Stimulated activated CD8-positive, alpha-beta memory T cell treated with anti-CD3 and anti-CD28 coated beads, Interleukin-2, amount 100 ng/mL, for 48 hours (primary cell): Measurements from ENCODE around the gene CORO2B.

ENCODE experiments used
- DNase-seq, 2 donors: peaks; one replicate each; pipeline ENCODE4 v3.0.0-alpha.2; 2020; ENCODE audit warnings: low read depth in 2 of 2

CORO2B gene

DNA sequence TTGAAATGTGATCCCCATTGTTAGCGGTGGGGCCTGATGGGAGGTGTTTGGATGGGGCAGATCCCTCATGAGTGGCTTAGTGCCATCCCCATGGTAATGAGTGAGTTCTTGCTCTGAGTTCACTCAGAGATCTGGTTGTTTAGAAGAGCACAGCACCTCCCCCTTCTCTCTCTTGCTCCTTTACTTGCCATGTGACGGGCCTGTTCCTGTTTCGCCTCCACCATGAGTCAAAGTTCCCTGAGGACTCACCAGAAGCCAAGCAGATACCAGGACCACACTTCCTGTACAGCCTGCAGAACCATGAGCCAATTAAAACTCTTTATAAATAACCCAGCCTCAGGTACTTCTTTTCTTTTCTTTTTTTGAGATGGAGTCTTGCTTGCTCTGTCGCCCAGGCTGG is 195.3 kb downstream of the CORO2B start:
- DNase-seq = no peak

GRCh38 chr15:68774521-68775235 is 195.9 kb downstream of the CORO2B start:
- no peak for DNase-seq

DNA sequence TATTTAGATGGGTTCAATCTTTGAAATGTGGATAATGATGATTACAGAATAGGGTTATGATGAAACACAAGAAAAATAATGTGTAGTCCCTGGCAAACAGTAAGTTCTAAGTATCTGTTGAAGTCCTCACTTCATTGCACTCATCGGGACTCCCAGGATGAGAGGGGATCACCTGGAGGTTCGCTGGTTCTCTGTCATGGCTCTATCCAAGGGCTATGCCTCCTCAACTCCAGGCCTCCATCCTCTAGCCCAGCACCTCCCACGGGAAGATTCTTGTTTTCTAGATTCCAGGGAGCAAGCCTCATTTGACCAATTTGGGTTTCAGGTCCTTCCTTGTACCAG is 196.4 kb downstream of the CORO2B start:
- DNase-seq = no peak

GRCh38 chr15:68775671-68776476 is 197.1 kb downstream of the CORO2B start:
- no peak for DNase-seq

- DNase-seq = no peak
Measured at GRCh38 chr15:68776477-68777270, 197.9 kb downstream of the CORO2B start.
